Renal pelvis (tissue), 12 donors: Measurements from ENCODE around the gene RPS6KA5. TPM values are rescaled to one million over a fixed set of nuclear protein-coding genes. Genes with fewer than 3 reads are reported as not detected.
"Not testable (repeated sequence)": the region's sequence is repeated elsewhere in the genome, so short reads cannot be mapped to it uniquely, and the experiment has no call there.

Experiments
- DNase-seq: peaks from one replicate; pipeline ENCODE4 v3.0.0-alpha.2; 2013
- long read RNA-seq, 16 experiments: transcript quantifications; one replicate each; lab custom pipeline, GENCODE V29; 2026
- polyA plus RNA-seq, 3 donors: library from polyadenylated mRNA; unstranded; fragments of 120-200 nt; gene quantifications; one replicate each; pipeline ENCODE4 v1.2.1, GENCODE V29; 2013; ENCODE audit not compliant: insufficient read length in 3 of 3

The RPS6KA5 gene
- 1 to 10 TPM; 6.7 to 7.8 (median 7.7) TPM for polyA plus RNA-seq
- long read RNA-seq, donor 1 = 0 reads
- long read RNA-seq, donor 2, full-length matches to known transcripts = 1 of 1 reads
- long read RNA-seq, donor 2, partial matches to known transcripts = 0 of 1 reads
- long read RNA-seq, donor 2, other reads (novel, unspliced or antisense) = 0 of 1 reads
- long read RNA-seq, donor 3 = 0 reads
- long read RNA-seq, donor 4, full-length matches to known transcripts = 1 of 12 reads
- long read RNA-seq, donor 4, partial matches to known transcripts = 11 of 12 reads
- long read RNA-seq, donor 4, other reads (novel, unspliced or antisense) = 0 of 12 reads
- long read RNA-seq, donor 5, full-length matches to known transcripts = 3 of 3 reads
- long read RNA-seq, donor 5, partial matches to known transcripts = 0 of 3 reads
- long read RNA-seq, donor 5, other reads (novel, unspliced or antisense) = 0 of 3 reads
- long read RNA-seq, donor 6 = 0 reads
- long read RNA-seq, donor 7, partial matches to known transcripts = 0 of 1 reads
- long read RNA-seq, donor 7, other reads (novel, unspliced or antisense) = 0 of 1 reads
- long read RNA-seq, donor 8 = 0 reads
- long read RNA-seq, donor 9, full-length matches to known transcripts = 1 of 1 reads
- long read RNA-seq, donor 9, partial matches to known transcripts = 0 of 1 reads
- long read RNA-seq, donor 9, other reads (novel, unspliced or antisense) = 0 of 1 reads
- long read RNA-seq, donor 10, partial matches to known transcripts = 0 of 1 reads
- long read RNA-seq, donor 10, other reads (novel, unspliced or antisense) = 0 of 1 reads
- long read RNA-seq, donor 11, full-length matches to known transcripts = 1 of 1 reads
- long read RNA-seq, donor 11, partial matches to known transcripts = 0 of 1 reads
- long read RNA-seq, donor 11, other reads (novel, unspliced or antisense) = 0 of 1 reads
- long read RNA-seq, donor 12, full-length matches to known transcripts = 5 of 5 reads
- long read RNA-seq, donor 12, partial matches to known transcripts = 0 of 5 reads
- long read RNA-seq, donor 12, other reads (novel, unspliced or antisense) = 0 of 5 reads
- long read RNA-seq, donor 13 = 0 reads
- long read RNA-seq, donor 14 = 0 reads
- long read RNA-seq, donor 15 = 0 reads
- long read RNA-seq, donor 16, full-length matches to known transcripts = 1 of 1 reads
- long read RNA-seq, donor 16, partial matches to known transcripts = 0 of 1 reads
- long read RNA-seq, donor 16, other reads (novel, unspliced or antisense) = 0 of 1 reads

DNA sequence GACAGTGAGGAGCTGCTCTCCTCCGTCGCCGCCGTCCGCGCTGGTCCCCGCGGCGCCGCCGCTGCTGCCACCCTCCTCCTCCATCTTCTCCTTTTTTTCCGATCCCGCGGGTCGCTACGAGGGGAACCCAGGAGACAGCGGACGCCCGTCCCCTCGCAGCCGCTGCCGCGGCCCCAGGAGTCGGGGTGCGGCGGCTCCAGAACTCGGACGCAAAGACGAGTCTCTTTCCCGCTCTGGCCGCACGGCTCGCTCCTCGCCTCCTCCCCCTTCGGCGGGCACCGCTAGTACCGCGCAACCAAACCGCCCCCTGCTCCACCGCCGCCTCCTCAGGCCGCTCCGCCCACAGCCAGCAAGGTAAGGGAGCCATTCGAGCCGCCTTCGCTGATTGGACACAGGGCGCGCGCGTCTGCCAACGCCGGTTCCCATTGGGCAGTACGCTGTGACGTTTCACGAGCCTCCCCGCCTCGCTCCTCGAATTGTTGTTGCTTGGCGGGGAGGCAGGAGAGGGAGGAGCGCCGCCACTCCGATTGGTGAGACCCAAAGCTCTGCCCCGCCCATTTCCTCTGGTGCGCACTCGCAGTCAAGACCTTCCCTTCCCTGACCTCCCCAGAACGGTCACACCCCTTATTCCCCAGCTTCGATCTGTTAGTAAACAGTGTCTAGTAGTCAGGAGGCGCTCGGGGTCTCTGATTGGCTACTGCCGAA lies at the start of gene RPS6KA5:
RPS6KA5 (minus strand) TSS at position 291 of the 705 bp plus-strand sequence; CDS start at position 84, 207 bp downstream.
- peak; percentile 100 for DNase-seq

GRCh38 chr14:91108941-91109611 lies 48.6 kb upstream of the RPS6KA5 start:
- DNase-seq = no peak

GRCh38 chr14:91103116-91103515 lies 42.7 kb upstream of the RPS6KA5 start:
- DNase-seq = no peak

DNA sequence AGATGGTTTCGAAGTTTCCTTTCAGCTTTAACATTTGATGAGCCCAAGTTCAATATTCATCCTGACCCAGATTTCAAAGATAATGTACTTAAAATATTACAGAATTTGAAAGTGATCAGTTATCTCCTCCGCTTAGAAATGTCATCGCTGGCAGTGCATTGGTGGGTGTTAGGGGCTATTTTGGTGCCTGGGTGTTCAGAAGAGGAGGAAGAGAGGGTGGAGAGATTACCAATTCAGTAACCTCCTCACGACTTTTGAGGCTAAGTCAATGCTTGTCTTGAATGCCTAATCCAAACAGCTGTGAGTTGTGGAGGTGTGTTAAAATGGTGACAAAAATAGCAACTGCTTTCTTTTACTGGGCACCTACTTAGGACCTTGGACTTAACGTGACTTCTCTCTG lies 39.7 kb upstream of the RPS6KA5 start:
- DNase-seq = no peak

DNA sequence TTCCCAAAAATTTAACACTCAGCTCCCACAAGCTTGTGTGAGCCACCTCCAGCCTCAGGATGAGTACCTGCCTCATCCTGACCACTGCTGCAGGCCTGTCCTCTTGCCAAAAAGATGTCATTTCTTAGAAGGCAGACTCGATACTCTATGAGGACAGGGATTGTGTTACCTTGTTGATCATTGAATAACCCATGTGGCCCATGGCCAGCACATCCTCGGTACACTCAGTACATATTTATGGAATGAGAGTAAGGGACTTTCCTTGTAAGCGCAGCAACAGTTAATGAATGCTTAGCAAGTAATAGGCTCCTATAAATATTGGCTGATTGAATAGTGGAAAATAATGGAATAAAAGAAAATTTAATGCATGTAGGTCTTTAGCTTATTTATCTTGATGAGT lies 38.1 kb upstream of the RPS6KA5 start:
- DNase-seq = no peak

DNA sequence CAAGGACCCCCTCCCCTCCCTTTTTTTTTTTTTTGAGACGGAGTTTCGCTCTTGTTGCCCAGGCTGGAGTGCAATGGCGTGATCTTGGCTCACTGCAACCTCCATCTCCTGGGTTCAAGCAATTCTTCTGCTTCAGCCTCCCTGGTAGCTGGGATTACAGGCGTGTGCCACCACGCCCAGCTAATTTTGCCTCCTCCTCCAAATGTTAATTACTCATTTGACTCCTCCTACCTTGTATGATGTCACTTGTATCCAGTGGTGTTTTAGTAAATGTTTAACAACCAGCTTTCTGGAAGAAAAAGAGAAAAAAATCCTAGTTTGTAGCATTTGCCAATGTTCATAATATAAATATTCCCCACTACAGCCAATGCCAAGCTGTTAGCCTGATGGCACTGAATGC lies 37.2 kb upstream of the RPS6KA5 start:
- DNase-seq = not testable (repeated sequence)

DNA sequence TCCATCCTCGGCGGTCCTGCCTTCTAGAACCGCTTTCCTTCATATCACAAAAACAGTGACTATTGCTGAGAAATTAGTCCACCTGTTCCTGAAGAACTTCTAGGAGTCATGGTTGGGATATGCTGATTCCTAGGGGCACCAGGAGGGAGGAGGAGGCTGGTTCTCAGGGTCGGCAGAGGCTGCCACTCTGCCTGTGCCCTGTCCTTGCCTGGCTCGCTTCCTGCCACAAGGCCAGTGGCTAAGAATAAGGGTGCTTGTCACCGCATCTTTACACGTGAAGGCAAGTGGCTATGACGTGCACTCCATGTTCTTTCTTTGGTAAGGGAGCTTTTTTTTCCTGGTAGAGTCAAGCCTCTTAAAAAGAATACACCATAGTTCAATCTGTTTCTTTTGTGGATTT lies 34.7 kb upstream of the RPS6KA5 start:
- no peak for DNase-seq

DNA sequence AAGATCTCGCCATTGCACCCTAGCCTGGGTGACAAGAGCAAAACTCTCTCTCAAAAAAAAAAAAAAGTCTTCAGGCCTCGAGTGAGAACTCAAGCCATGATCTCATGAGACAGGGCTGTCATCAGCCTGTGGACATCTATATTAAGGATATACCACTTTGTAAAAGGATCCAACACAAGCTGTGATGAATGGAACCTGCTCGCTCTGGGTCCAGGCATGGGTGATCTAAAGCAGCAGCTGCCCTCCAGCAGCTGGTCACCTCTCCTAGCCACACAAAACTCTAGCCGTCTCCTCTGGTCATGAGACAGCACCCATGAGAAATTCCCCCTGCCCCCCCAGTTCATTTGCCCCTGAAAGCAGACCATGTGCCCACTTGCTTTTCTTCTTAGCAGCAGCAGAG lies 34.3 kb upstream of the RPS6KA5 start:
- DNase-seq = no peak

- not testable (repeated sequence) for DNase-seq
Observed at GRCh38 chr14:91093743-91094472, 33.5 kb upstream of the RPS6KA5 start.

GRCh38 chr14:91092073-91092472 lies 31.6 kb upstream of the RPS6KA5 start:
- no peak for DNase-seq

DNA sequence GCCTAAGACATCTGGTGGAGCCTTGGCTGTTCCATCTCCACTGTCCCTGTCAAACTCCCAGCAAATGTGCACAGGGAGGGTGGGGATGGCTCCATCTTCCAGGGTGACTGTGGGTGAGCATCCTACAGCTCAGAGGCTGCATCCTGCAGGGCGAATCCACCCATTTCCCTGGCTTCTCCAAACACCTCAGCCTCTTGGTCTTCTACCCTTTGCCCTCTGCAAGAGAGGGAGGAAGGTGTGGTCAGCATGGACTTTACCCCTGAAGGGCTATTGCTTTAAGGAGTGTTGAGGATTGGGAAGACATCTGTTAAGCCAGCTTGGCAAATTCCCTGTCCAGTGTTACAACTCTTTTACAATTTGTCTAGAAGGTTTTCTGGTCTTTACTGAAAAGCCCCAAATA lies 30.3 kb upstream of the RPS6KA5 start:
- no peak for DNase-seq

DNA sequence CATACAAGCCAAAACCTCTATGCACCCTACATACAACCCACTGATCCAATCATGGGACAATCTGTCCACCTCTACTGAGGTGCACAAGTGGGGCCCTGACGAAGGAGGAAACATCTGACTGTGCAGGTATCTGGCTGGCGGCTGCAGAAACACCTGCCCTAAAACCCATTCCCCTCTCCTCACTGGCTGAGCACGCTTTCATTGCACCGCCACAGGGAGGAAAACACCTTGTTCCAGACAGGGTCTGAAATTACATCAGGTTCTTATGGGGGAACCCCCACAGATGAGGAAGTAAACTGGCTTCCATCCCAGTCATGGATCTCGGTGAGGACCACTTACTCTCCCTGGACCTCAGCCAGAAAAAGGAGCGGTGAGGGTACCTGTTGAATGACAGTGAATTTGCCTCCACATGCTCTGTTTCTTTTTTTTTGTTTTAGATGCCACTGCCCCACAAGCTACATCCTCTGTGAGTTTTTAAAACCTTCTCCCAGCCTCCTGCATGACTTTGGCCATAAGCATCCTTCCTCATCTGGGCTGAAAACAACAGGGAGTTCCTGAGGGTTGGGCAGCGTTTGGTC lies 29.6 kb upstream of the RPS6KA5 start:
- no peak for DNase-seq

GRCh38 chr14:91088585-91089235 lies 28.3 kb upstream of the RPS6KA5 start:
- DNase-seq = no peak

DNA sequence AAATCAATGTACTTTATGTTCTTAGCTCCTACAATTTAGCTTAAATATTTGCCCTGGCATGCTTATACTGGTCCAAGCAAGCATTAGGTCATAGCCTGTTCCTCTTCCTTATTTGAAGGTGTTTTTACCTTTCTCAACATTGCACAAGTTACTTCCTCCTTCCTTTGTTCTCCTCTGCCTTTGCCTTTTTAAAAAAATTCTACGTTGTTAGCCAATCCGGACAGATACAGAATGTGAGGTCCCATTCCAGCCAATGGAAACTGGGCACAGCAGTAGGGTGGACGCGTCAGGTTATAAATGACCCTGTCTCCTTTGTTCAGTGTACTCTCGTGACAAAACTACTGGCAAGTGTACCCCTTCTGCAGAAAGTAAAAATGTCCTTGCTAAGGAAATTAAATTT lies 27.0 kb upstream of the RPS6KA5 start:
- not testable (repeated sequence) for DNase-seq

DNA sequence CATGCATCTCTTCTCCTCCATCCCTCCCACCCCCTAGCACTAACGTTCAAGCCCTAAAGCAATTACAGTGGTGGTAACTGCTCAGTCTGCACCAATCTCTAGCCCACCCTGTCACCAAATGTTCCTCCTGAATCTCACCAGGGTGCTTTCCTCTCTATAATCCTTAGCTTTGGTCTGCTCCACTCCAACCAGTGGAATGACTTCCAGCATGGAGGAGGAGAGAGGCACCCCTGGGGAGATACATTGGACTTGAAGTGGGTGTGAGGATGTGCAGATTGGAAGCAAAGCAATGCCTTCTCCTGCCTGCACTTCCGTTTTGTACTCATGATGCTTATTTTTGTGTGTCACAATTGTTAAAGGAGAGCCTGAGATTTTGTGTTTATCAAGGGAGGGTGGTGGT lies 24.1 kb upstream of the RPS6KA5 start:
- no peak for DNase-seq

DNA sequence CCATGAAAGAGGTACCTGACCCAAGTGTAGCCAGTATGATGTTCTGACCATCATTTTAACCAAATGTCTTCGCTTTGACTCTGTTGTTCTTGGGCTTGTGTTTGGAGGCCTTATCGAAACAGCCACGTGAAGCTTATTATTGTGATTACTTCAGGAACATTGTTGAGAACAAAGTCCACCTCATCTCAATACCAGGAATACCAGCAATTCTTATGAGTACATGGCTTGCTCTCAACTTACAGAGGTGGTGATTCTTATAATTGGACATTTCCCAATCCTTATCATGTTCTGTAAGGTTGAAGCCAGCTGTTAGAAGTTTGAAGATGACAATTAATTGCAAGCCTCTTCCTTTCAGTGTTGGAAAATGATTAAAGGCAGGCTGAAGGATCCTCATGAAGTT lies 21.8 kb upstream of the RPS6KA5 start:
- no peak for DNase-seq

DNA sequence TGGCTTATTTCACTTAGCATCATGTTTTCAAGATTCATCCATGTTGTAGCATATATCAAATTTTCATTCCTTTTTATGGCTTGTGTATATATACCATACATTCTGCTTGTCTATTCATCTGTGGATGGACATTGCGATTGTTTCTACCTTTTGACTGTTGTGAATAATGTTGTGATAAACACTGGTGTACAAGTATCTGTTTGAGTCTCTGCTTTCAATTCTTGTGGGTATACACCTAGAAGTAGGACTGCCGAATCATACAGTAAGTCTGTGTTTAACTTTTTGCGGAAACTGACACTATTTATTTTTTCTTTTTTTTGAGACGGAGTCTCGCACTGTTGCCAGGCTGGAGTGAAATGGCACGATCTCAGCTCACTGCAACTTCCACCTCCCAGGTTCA lies 19.6 kb upstream of the RPS6KA5 start:
- no peak for DNase-seq

- DNase-seq = no peak
Observed at GRCh38 chr14:91078095-91078737, 17.8 kb upstream of the RPS6KA5 start.

DNA sequence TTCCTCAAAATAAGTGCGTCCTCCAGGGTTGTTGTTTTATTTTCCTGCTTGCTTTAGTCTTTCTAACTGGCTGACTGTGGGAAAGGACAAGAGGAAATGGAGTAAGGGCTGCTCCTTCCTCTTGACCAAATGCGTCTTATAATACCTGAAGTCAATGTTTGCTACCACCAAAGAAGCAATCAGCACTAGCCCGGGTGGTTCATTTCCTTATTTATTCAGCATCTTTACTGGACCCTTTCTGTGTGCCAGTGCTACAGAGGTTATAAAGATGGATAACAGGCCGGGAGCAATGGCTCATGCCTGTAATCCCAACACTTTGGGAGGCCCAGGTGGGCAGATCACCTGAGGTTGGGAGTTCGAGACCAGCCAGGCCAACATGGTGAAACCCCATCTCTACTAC lies 15.1 kb upstream of the RPS6KA5 start:
- DNase-seq = no peak
